GM12878 (cell line): Measurements from ENCODE around the gene XPO1.
A peak's percentile ranks its signal among the peaks of the same experiment; 100 is the strongest.

ENCODE experiments used
- BRCA1 ChIP-seq: IDR thresholded peaks from 2 replicates; pipeline ENCODE4 v1.6.1; 2011; ENCODE audit warnings: low read depth, low read length, improper control_type of control experiment
- CBFB ChIP-seq: IDR thresholded peaks from 2 replicates; pipeline ENCODE4 v1.6.1; 2016; ENCODE audit warnings: antibody characterized with exemption, low read depth
- GABPA ChIP-seq: IDR thresholded peaks from 2 replicates; pipeline ENCODE4 v1.6.1; 2014; ENCODE audit warnings: antibody characterized with exemption, low read depth, mild to moderate bottlenecking, inconsistent platforms
- JUNB ChIP-seq: IDR thresholded peaks from 2 replicates; pipeline ENCODE4 v1.6.1; 2016; ENCODE audit warnings: antibody characterized with exemption, mild to moderate bottlenecking
- MXI1 ChIP-seq: fragments of 150-350 bp; IDR thresholded peaks from 2 replicates; pipeline ENCODE4 v1.6.1; 2011; ENCODE audit warnings: low read depth, mild to moderate bottlenecking, inconsistent platforms, low read length, improper control_type of control experiment
- POLR2A ChIP-seq: IDR thresholded peaks from 2 replicates; pipeline ENCODE4 v1.6.1; 2011; ENCODE audit warnings: low read depth, mild to moderate bottlenecking, low read length
- POLR2AphosphoS5 ChIP-seq: IDR thresholded peaks from 2 replicates; pipeline ENCODE4 v1.6.1; 2011; ENCODE audit warnings: mild to moderate bottlenecking, low read length, inconsistent platforms
- RAD21 ChIP-seq: IDR thresholded peaks from 2 replicates; pipeline ENCODE4 v1.6.1; 2011; ENCODE audit warnings: mild to moderate bottlenecking, low read depth, low read length, moderate library complexity; ENCODE audit not compliant: insufficient read depth
- RBBP5 ChIP-seq: fragments of 200-600 bp; sonication (generic); conservative IDR thresholded peaks from 2 replicates; pipeline ENCODE4 v1.6.1; 2016
- YY1 ChIP-seq: IDR thresholded peaks from 2 replicates; pipeline ENCODE4 v1.6.1; 2011; ENCODE audit warnings: low read depth, mild to moderate bottlenecking, low read length
- ZZZ3 ChIP-seq: IDR thresholded peaks from 2 replicates; pipeline ENCODE4 v1.6.1; 2011; ENCODE audit warnings: low read depth; ENCODE audit not compliant: control insufficient read depth, insufficient read length
- TF ChIP-seq, protein P1 (sequence below): IDR thresholded peaks from 2 replicates; pipeline ENCODE4 v1.6.1; 2011; ENCODE audit warnings: low read depth, mild to moderate bottlenecking, low read length, moderate library complexity, borderline replicate concordance; ENCODE audit errors: extremely low read depth
- TF ChIP-seq, protein P2 (sequence below): IDR thresholded peaks from 2 replicates; pipeline ENCODE4 v1.6.1; 2011; ENCODE audit warnings: low read depth, low read length, improper control_type of control experiment, borderline replicate concordance
- TF ChIP-seq, protein P3 (sequence below): IDR thresholded peaks from 2 replicates; pipeline ENCODE4 v1.6.1; 2012; ENCODE audit warnings: low read depth, low read length, improper control_type of control experiment

DNA sequence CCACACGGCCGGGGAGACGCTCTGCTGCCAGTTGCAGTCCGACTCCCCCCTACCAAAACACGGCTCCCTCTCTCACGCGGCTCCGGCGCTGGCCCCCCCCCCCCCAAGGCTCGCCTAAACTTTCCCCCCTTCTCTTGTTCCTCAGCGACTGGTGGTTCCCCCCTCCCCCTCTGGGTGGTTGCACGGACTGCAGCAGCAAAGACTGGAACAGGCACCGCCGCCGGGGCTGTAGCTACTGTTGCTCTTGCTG, 281 bp downstream of the XPO1 start:
- TF ChIP-seq MXI1 = no peak
- TF ChIP-seq POLR2AphosphoS5 = no peak
- TF ChIP-seq GABPA = no peak
- no peak for TF ChIP-seq YY1
- TF ChIP-seq, protein P1, sequence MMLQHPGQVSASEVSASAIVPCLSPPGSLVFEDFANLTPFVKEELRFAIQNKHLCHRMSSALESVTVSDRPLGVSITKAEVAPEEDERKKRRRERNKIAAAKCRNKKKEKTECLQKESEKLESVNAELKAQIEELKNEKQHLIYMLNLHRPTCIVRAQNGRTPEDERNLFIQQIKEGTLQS = no peak
- TF ChIP-seq RAD21 = no peak
- TF ChIP-seq, protein P2, sequence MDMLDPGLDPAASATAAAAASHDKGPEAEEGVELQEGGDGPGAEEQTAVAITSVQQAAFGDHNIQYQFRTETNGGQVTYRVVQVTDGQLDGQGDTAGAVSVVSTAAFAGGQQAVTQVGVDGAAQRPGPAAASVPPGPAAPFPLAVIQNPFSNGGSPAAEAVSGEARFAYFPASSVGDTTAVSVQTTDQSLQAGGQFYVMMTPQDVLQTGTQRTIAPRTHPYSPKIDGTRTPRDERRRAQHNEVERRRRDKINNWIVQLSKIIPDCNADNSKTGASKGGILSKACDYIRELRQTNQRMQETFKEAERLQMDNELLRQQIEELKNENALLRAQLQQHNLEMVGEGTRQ = no peak
- no peak for TF ChIP-seq JUNB
- TF ChIP-seq, protein P3, sequence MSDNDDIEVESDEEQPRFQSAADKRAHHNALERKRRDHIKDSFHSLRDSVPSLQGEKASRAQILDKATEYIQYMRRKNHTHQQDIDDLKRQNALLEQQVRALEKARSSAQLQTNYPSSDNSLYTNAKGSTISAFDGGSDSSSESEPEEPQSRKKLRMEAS = no peak; the same call in 1 of the 2 replicates
- TF ChIP-seq RBBP5 = no peak
- 0 out of 2 replicates have a peak, but pooled peaks have one; percentile 63 for TF ChIP-seq CBFB
- no peak; the same call in 1 of the 2 replicates for TF ChIP-seq POLR2A
- TF ChIP-seq BRCA1 = no peak
- no peak for TF ChIP-seq ZZZ3
